GM23248 (cell line): Measurements from ENCODE around the gene ULBP2. TPM values are rescaled to one million over a fixed set of nuclear protein-coding genes. Genes with fewer than 3 reads are reported as not detected.
"Not testable (repeated sequence)": the region's sequence is repeated elsewhere in the genome, so short reads cannot be mapped to it uniquely, and the experiment has no call there.

ENCODE experiments used
- DNase-seq: peaks from one replicate; pipeline ENCODE4 v3.0.0-alpha.2; 2015
- H2AFZ ChIP-seq: fragments of 200-600 bp; sonication (generic); 2 replicates; pipeline ENCODE4 v1.6.1; 2016; ENCODE audit warnings: antibody characterized with exemption
- H3F3A ChIP-seq: fragments of 200-600 bp; sonication (generic); 2 replicates; pipeline ENCODE4 v1.6.1; 2016; ENCODE audit warnings: mild to moderate bottlenecking, antibody characterized with exemption, mixed run types; ENCODE audit not compliant: insufficient read depth
- H3K27ac ChIP-seq: fragments of 200-600 bp; sonication (generic); 2 replicates; pipeline ENCODE4 v1.5.1; 2016; ENCODE audit warnings: mild to moderate bottlenecking
- H3K27me3 ChIP-seq: fragments of 200-600 bp; sonication (generic); replicated peaks from 2 replicates; pipeline ENCODE4 v1.6.1; 2016; ENCODE audit warnings: mild to moderate bottlenecking; ENCODE audit not compliant: insufficient read depth
- H3K36me3 ChIP-seq: fragments of 200-600 bp; sonication (generic); 2 replicates; pipeline ENCODE4 v1.6.1; 2016; ENCODE audit warnings: low read depth, mild to moderate bottlenecking
- H3K4me1 ChIP-seq: fragments of 200-600 bp; sonication (generic); 2 replicates; pipeline ENCODE4 v1.6.1; 2016; ENCODE audit warnings: mild to moderate bottlenecking; ENCODE audit not compliant: insufficient read depth
- H3K4me2 ChIP-seq: fragments of 200-600 bp; sonication (generic); one replicate; pipeline ENCODE4 v1.6.1; 2016; ENCODE audit warnings: mild to moderate bottlenecking; ENCODE audit not compliant: unreplicated experiment
- H3K4me3 ChIP-seq: fragments of 200-600 bp; sonication (generic); 2 replicates; pipeline ENCODE4 v1.5.1; 2016; ENCODE audit warnings: mild to moderate bottlenecking
- H3K79me2 ChIP-seq: fragments of 200-600 bp; sonication (generic); 2 replicates; pipeline ENCODE4 v1.6.1; 2016; ENCODE audit warnings: mild to moderate bottlenecking; ENCODE audit not compliant: insufficient read depth
- H3K9ac ChIP-seq: fragments of 200-600 bp; sonication (generic); 2 replicates; pipeline ENCODE4 v1.6.1; 2016; ENCODE audit warnings: mild to moderate bottlenecking
- H3K9me2 ChIP-seq: fragments of 200-600 bp; sonication (generic); 2 replicates; pipeline ENCODE4 v1.6.1; 2016; ENCODE audit warnings: mixed run types, mild to moderate bottlenecking, moderate library complexity; ENCODE audit not compliant: insufficient read depth
- H3K9me3 ChIP-seq: fragments of 200-600 bp; sonication (generic); one replicate; pipeline ENCODE4 v1.6.1; 2017; ENCODE audit warnings: low read depth
- H4K20me1 ChIP-seq: fragments of 200-600 bp; sonication (generic); 2 replicates; pipeline ENCODE4 v1.6.0; 2016; ENCODE audit not compliant: insufficient read depth
- EZH2 ChIP-seq: fragments of 200-600 bp; sonication (generic); IDR thresholded peaks from 2 replicates; pipeline ENCODE4 v1.6.1; 2018; ENCODE audit warnings: antibody characterized with exemption, mild to moderate bottlenecking; ENCODE audit not compliant: insufficient read depth, poor library complexity, severe bottlenecking
- EZH2phosphoT487 ChIP-seq: fragments of 200-600 bp; sonication (generic); IDR thresholded peaks from 2 replicates; pipeline ENCODE4 v1.6.1; 2018; ENCODE audit warnings: antibody characterized with exemption, moderate library complexity, mild to moderate bottlenecking, low read depth; ENCODE audit not compliant: insufficient read depth
- WGBS, 2 experiments: methylation state at CpG; one replicate each; pipeline ENCODE4 v1.1.6; 2015 to 2017; ENCODE audit warnings: low lambda C conversion rate in 2 of 2, low coverage in 1 of 2; ENCODE audit errors: missing lambda C conversion rate in 2 of 2; 5-methylcytosine and 5-hydroxymethylcytosine counted together
- in situ Hi-C: fragments of 300-500 bp; cut with MboI; formaldehyde crosslinking; loops from 2 replicates; pipeline ENCODE4 v1.15.0; 2020
- polyA plus RNA-seq: library from polyadenylated mRNA; unstranded; fragments of >200 nt; fragmentation: Nextera tagmentation; extraction: Ambion mirVana; gene quantifications from 2 replicates; pipeline ENCODE4 v1.2.1, GENCODE V29; 2016
- total RNA-seq: library from RNA; depleted of rRNA; stranded (reverse); fragments of >200 nt; shearing (Covaris generic); gene quantifications from 2 replicates; pipeline ENCODE4 v1.2.3, GENCODE V29; 2014

Gene ULBP2
- total and polyA plus RNA-seq, 2 experiments from 2014 or later = 23.8 to 29.5 TPM

- Histone ChIP-seq H3K9me2 (no peaks in the 10 kb centered on the region), H2AFZ (no peak overlapping the region), H3K9ac (no peak overlapping the region), H3K4me3 (no peak overlapping the region), H3F3A (no peaks in the 10 kb centered on the region), H3K4me1 (no peaks in the 10 kb centered on the region), H4K20me1 (no peaks in the 10 kb centered on the region), H3K79me2 (no peaks in the 10 kb centered on the region), H3K27ac (no peak overlapping the region), H3K27me3 (no peaks in the 10 kb centered on the region), H3K36me3 (no peaks in the 10 kb centered on the region), H3K4me2 (no peak overlapping the region), H3K9me3 (no peaks in the 10 kb centered on the region)
- no peak for DNase-seq
- no peak for TF ChIP-seq EZH2
- no peak for TF ChIP-seq EZH2phosphoT487
- WGBS, 2 experiments = 50 to 59% methylated on average over 6 to 9 of the region's 9 CpGs
- in situ Hi-C loops = no loop called here
Observed at GRCh38 chr6:149909701-149910470, 31.9 kb upstream of the ULBP2 start.

- TF ChIP-seq EZH2phosphoT487 (no peak), EZH2 (no peak)
- H3K27me3 ChIP-seq = no peaks in the 10 kb centered on the region
- no peak overlapping the region for H3K4me2 ChIP-seq
- no peaks in the 10 kb centered on the region for H3K36me3 ChIP-seq
- no peaks in the 10 kb centered on the region for H3K4me1 ChIP-seq
- H4K20me1 ChIP-seq = no peaks in the 10 kb centered on the region
- H3F3A ChIP-seq = no peaks in the 10 kb centered on the region
- DNase-seq = no peak
- in situ Hi-C loops = no loop called here
- H3K79me2 ChIP-seq = no peaks in the 10 kb centered on the region
- no peaks in the 10 kb centered on the region for H3K9me2 ChIP-seq
- no peak overlapping the region for H3K9ac ChIP-seq
- H2AFZ ChIP-seq = no peak overlapping the region
- H3K27ac ChIP-seq = no peak overlapping the region
- 91 to 93% methylated on average over 23 of the region's 23 CpGs for WGBS, 2 experiments
- H3K4me3 ChIP-seq = no peak overlapping the region
- no peaks in the 10 kb centered on the region for H3K9me3 ChIP-seq
Observed at GRCh38 chr6:149910721-149911151, 31.1 kb upstream of the ULBP2 start.

DNA sequence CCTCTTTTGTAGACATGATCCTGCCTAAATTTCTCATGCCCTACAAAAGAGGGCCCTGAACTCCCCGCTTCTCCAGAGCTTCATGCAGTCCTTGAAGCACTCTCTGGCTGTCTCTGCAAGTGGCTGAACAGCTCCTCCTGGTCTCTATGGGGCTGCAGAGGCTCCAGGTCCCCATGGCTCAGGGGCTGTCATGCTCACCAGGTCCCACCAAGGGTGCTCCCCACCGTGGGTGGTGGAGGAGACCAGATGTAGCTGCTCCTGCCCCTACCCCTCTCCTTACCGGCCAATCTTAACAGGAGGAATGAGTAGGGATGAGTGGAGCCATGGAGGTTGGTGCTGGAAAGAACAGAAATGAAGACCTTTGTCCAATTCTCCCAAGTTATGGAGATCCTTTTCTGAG, 29.1 kb upstream of the ULBP2 start:
- H3F3A ChIP-seq, H3K27me3 ChIP-seq, H2AFZ ChIP-seq, H3K4me1 ChIP-seq, H3K4me3 ChIP-seq, H3K27ac ChIP-seq, H3K36me3 ChIP-seq, H4K20me1 ChIP-seq, H3K9me3 ChIP-seq, H3K9ac ChIP-seq, H3K4me2 ChIP-seq, H3K9me2 ChIP-seq, in situ Hi-C loops, DNase-seq, H3K79me2 ChIP-seq: not testable (repeated sequence)
- WGBS, 2 experiments = 63 to 65% methylated on average over 3 of the region's 3 CpGs

GRCh38 chr6:149913085-149913484, 28.7 kb upstream of the ULBP2 start:
- Histone ChIP-seq H3K27me3 (no peaks in the 10 kb centered on the region), H3K79me2 (no peaks in the 10 kb centered on the region), H3F3A (no peaks in the 10 kb centered on the region), H2AFZ (no peak overlapping the region), H3K4me1 (no peaks in the 10 kb centered on the region), H3K4me2 (no peak overlapping the region), H3K27ac (no peak overlapping the region), H3K9me3 (no peaks in the 10 kb centered on the region), H3K9me2 (no peaks in the 10 kb centered on the region), H4K20me1 (no peaks in the 10 kb centered on the region), H3K4me3 (no peak overlapping the region), H3K36me3 (no peaks in the 10 kb centered on the region), H3K9ac (no peak overlapping the region)
- peak; percentile 28 for DNase-seq
- TF ChIP-seq EZH2phosphoT487 (no peak), EZH2 (no peak)
- 81 to 89% methylated on average over 2 of the region's 2 CpGs for WGBS, 2 experiments
- in situ Hi-C loops = no loop called here
